ENCODE results near the gene IGF2BP2.
"Not testable (repeated sequence)": the region's sequence is repeated elsewhere in the genome, so short reads cannot be mapped to it uniquely, and the experiment has no call there.

IGF2BP2 gene

DNA sequence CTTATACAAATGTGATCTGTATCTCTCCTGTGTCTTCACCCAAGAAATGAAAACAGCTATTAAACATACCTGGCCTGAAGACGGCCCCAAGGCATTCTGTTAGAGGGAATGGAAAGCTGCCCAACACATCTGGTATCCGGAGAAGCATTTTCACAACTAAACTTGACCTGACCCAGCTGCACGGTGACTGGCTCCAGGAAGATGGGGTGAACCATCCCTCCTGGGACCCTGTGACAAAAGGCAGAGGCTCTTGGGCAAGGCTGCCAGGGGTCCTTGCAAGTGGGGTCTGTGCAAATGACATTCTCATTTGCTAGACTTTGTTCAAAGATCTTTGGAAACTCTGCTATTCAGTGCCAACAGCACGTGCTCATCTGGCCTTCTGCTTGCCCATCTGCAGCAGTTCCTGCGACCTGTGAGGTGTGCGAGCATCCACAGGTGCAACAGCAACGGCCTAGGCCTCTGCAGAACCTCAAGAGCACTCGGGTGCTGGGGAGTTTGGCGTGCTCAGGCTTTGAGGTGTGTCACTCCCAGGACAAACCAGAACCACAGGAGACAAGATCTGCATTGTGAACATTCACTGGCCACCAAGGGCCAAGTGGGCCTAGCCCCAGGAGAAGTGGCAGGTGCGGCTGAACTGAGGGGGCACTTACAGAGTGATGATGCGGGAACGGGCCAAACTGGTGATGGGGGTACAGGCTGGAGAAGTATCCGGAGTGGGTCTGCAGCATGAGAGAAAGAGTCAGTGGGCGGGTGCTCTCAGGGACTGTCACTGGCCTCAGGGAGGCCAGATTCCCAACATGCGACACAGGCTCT lies 166.9 kb downstream of the IGF2BP2 start:
- FAIRE-seq, result no peak

DNA sequence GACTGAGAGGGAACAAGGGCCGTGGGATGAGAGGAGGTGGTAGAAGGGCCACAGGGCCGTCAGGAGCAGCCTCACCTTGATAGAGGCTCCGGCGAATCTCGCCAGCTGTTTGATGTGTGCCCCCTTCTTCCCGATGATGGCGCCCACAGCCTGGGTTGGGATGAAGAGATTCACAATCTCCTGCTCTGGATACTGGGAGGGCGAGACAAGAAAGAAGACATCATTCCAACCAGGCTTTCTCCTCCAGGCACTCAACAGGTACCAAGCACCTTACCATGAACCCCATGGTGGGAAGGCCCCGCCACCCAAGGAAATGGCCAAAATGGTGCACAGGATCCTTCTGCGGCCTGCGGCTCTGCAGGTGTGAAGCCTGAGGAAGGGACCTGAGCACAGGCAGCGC lies 167.6 kb downstream of the IGF2BP2 start:
- FAIRE-seq, result no peak

DNA sequence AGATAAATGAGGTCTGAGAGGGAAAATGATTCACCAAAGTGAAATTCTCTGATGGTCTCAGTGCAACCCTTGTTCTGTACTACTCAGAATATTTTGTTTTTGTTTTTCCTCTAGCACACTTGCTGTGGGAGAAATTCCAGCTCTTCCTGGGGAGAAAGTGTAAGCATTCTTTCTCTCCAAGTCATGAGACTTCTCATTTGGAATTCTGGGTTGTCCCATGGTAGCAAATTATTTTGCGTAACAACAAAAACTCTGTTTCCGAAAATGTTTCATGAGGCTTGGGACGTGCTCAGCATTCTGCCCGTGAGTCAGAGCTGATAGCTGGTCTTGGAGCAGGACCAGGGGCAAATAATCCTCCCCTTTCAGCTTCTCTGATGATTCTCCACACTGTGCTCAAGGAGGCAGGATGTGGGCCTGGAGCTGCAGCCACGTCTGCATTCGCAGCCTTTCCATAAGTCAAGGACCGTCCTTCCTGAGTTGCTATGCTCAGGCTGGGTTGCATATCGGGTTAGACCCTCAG lies 168.5 kb downstream of the IGF2BP2 start:
- FAIRE-seq, result no peak

DNA sequence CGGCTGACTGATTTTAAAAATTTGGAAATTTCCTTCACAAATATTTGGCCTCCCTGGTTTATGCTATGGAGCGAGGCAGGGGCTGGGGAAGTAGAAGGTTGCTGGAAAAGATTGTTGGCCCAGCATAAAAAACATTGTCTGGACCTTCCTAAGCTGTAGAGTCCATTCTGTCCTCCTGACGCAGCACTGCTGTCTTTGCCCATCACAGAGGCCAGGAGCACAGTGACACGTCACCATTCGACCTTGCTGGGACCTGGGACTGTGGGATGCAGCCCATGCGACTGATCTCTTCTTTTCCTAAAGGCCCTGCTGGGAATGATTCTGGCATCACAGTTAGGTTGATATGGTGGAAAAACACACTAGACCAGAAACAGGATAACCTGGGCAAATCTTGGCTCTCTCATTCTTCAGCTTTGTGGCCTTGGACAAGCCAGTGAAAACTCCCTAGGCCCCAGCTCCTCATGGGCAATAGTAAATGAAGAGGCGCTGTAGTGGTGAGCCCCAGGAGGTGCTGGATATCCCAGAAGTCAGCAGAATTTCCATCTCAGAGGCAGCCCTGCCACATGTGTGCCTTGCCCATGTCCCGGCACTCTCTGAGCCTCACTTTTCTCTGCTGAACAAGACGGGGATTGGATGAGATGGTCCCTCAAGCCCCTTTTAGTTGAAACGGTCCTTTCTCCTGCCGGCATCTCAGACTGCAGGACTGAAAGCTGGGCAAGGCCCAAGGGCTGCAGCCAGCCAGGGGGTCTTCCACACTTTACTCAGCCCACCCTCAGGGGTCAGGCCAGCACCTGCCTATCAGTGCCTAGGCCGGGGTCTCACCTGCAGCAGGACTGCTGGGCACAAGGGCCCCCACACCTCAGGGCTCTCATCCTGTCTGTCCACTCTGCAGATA lies 169.2 kb downstream of the IGF2BP2 start:
- no peak for FAIRE-seq

DNA sequence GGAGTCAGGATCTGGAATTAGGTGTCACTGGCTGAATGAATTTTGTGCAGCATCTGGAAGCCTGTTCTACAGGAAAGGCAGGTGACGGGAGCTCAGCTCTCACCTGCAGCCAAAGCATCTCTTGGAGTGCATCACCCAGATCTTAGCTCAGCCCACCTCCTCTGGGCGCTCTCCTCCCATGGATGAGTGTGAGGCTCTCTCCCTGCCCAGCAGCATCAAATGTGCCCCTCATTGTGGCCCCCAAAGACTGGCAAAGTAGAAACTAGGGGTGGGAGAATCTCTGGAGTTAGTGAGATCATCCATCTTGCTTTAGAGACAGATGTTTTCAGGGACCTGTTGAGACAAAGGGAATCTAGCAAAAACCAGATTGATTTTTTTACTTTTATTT lies 170.1 kb downstream of the IGF2BP2 start:
- no peak for FAIRE-seq

GRCh38 chr3:185653949-185654757 lies 170.7 kb downstream of the IGF2BP2 start:
- no peak for FAIRE-seq

GRCh38 chr3:185651971-185652370 lies 172.9 kb downstream of the IGF2BP2 start:
- FAIRE-seq, result no peak

- no peak for FAIRE-seq
Measured at GRCh38 chr3:185649414-185649813, 175.4 kb downstream of the IGF2BP2 start.

DNA sequence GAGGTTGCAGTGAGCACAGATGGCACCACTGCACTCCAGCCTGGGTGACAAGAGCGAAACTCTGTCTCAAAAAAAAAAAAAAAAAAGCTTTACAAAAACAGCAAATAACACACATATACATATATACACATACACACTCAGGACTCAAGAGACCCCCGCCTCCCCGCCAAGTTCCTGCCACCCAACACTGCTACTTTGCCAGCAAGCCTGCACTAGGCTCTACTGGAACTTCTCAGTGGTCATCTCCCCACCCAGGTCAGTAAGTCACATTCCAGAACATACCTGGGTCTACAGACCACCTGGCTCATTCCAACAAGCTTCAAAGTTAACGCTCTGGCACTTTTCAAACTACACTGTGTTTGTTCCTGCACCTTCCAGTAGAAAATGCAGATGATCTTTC lies 176.4 kb downstream of the IGF2BP2 start:
- no peak for FAIRE-seq

- no peak for FAIRE-seq
Measured at GRCh38 chr3:185647880-185648210, 177.0 kb downstream of the IGF2BP2 start.

DNA sequence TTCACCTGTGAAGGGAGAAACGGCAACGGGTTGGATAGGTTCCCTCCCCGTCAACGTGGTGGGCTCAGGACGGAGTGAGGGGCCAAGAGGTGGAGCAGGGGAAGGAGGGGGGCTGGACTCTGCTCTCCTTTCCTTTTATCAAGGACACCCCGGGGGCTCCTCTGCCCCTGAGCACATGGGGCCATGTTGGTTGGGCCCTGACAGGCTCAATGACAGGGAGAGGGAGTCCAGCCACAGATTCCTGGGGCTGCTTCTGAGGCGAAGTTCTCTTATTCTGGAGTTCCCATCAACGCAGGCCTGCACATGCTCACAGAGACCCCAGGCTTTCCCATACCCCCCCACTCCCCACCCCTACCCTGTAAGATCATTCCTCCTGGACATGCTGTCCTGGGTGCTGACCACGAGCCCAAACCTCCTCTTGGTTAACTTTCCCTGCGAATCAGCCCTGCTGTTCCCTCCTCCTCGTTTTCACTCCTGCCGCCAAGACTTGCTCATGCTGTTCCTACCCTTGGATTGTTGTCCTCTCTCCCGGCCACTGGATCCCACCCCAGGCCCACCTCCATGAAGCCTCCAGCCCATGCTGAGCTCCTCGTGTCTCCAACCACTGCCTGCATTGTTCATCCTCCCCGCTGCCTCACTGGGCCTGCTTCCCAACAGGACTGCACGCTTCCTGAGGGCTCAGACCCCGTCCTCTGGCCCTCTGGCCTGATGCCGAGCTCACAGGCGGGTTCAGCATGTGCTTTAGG lies 177.5 kb downstream of the IGF2BP2 start:
- FAIRE-seq, result no peak

DNA sequence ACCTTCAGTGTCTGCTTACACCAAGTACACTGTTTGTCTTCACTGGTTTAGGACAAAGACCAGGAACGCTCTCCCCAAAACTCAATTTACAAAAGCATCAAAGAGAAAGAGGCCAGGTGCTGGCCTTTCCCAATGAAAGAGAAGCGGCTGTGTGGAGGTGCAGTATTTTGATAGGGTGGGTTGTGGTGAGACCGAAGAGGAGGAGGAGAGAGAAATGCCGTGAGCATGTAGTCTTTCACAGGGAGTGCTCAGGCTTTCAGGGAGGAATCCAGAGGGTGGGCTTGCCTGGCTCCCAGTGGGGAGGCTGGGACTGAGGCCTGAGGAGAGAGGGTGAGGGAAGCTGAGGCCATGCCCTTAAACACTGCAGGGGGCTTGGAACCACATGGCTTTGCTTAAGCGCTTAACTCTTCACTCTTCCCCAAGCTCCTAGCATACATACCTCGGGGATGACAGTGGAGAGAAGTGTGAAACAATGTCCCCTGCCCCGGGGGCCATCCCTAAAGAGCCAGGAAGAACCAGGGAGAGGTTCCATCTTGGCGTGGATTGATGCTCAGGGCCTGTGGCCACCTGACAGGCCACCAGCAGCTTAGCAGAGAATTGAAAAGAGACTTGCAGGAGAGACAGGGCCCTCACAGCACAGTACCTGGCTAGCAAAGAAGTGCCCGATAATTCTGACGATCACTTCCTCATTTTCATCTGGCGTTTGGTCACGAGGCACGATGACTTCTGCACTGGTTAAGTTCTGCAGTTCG lies 178.3 kb downstream of the IGF2BP2 start:
- FAIRE-seq, result no peak

GRCh38 chr3:185645596-185646381 lies 179.1 kb downstream of the IGF2BP2 start:
- no peak for FAIRE-seq

- not testable (repeated sequence) for FAIRE-seq
Measured at GRCh38 chr3:185645191-185645590, 179.7 kb downstream of the IGF2BP2 start.

- no peak for FAIRE-seq
Measured at GRCh38 chr3:185640308-185640707, 184.5 kb downstream of the IGF2BP2 start.

GRCh38 chr3:185639632-185640206 lies 185.1 kb downstream of the IGF2BP2 start:
- no peak for FAIRE-seq

- not testable (repeated sequence) for FAIRE-seq
Measured at GRCh38 chr3:185638651-185639050, 186.2 kb downstream of the IGF2BP2 start.

DNA sequence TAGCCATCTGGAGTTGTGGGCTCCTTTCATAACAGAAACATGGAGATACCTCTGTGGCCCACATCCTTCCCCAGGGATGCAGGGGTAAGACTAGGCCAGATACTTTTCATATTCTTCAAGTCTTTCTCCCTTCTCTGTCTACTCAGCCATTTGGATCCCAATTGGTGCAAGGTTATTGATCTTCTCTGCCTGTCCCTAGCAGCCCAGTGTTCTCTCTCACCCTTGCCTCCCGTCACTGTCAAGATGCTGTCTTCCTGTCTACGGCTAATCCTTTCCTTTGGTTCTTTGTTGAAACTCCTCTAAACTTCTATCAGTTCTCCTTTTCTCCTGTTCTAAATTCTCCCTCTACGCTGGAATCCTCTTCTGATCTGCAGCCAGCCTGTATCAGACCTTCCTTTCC lies 187.5 kb downstream of the IGF2BP2 start:
- no peak for FAIRE-seq

- no peak for FAIRE-seq
Measured at GRCh38 chr3:185632996-185633395, 191.8 kb downstream of the IGF2BP2 start.

GRCh38 chr3:185631508-185632206 lies 193.2 kb downstream of the IGF2BP2 start:
- FAIRE-seq, result no peak

All from G401.6 (cell line).